Ovary (tissue), 9 donors: ENCODE measurements around the gene INPP5A. TPM values are rescaled to one million over a fixed set of nuclear protein-coding genes. Genes with fewer than 3 reads are reported as not detected.

ENCODE experiments used
- DNase-seq, 5 donors: peaks; one replicate each; pipeline ENCODE4 v3.0.0-alpha.2; 2019 to 2020
- H3K27ac ChIP-seq, 2 donors: fragments of 200-600 bp; one replicate each; pipeline versions ENCODE4 v1.5.1 to v1.8.0; 2019 to 2022
- H3K27me3 ChIP-seq: fragments of 200-600 bp; one replicate; pipeline ENCODE4 v1.8.0; 2022
- H3K36me3 ChIP-seq: fragments of 200-600 bp; sonication (generic); one replicate; pipeline ENCODE4 v1.5.1; 2019
- H3K4me1 ChIP-seq: one replicate; pipeline ENCODE4 v1.8.1; 2013; ENCODE audit warnings: mild to moderate bottlenecking, moderate library complexity; ENCODE audit not compliant: insufficient read depth
- H3K4me3 ChIP-seq: fragments of 200-600 bp; sonication (generic); one replicate; pipeline ENCODE4 v1.5.1; 2017
- H3K9me3 ChIP-seq, 2 donors: fragments of 200-600 bp in 1 of 2; sonication (generic) in 1 of 2; one replicate each; pipeline versions ENCODE4 v1.5.1 to v1.8.1; 2013 to 2019; ENCODE audit warnings: mild to moderate bottlenecking in 1 of 2, moderate library complexity in 1 of 2
- EP300 ChIP-seq: sonication (generic); formaldehyde crosslinking; IDR thresholded peaks from one replicate; pipeline ENCODE4 v1.6.1; 2017; ENCODE audit warnings: antibody characterized with exemption
- POLR2A ChIP-seq: fragments of 450-650 bp; IDR thresholded peaks from one replicate; pipeline ENCODE4 v1.6.1; 2017; ENCODE audit warnings: antibody characterized with exemption, mild to moderate bottlenecking, moderate library complexity
- WGBS, 3 donors: extraction: QIAGEN DNeasy Blood & Tissue Kit in 1 of 3; methylation state at CpG; one replicate each; pipeline versions ENCODE4 v1.1.5 to v1.1.7; 2013 to 2017; 5-methylcytosine and 5-hydroxymethylcytosine counted together
- intact Hi-C, 4 donors: fragments of 100-400 bp; cut with DNase I; formaldehyde crosslinking; loops; one replicate each; pipeline versions ENCODE4 v1.11.0 to v1.15.1; 2022 to 2023
- polyA plus RNA-seq, 2 donors: library from polyadenylated mRNA; stranded (reverse); fragments of 200-250 nt in 1 of 2; fragments of 350-450 nt in 1 of 2; fragmentation: Illumina TruSeq in 1 of 2; extraction: RNeasy Lipid Tissue Mini Kit (QIAGEN cat#74804) in 1 of 2; gene quantifications; one replicate each; pipeline ENCODE4 v1.2.3, GENCODE V29; 2013 to 2014
- total RNA-seq, 7 donors: library from RNA; depleted of rRNA in 2 of 7; stranded (reverse); fragments of >200 nt in 2 of 7; fragmentation: NEBNext Ultra II Directional in 3 of 7; extraction: Animal tissue kit (Norgen Biotek cat#: 25700) in 3 of 7; gene quantifications; one replicate each; pipeline versions ENCODE4 v1.1.0 to v1.2.4, GENCODE V29; 2016 to 2023
- TF ChIP-seq, protein P1 (sequence below), 3 donors: fragments of 450-650 bp in 2 of 3; fragments of 200-600 bp in 1 of 3; IDR thresholded peaks; one replicate each; pipeline versions ENCODE4 v1.5.1 to v1.8.0; 2016 to 2022; ENCODE audit warnings: antibody characterized with exemption in 3 of 3, mild to moderate bottlenecking in 1 of 3
- donor health status: DM: no; HTN: no; CAD: no; lungs with moderate emphysema.
- donor health status: DM: no; HTN: no; CAD: no.
- donor health status: Bipolar disorder and iron deficiency.
- donor health status: DM: yes; HTN: yes; CAD: no.
- donor health status: DM: no; HTN: no; CAD: no.
- donor health status: DM: yes; HTN: yes; CAD: no.

The INPP5A gene
- total and polyA plus RNA-seq, 9 donors = 19.8 to 41.2 (median 35.3) TPM

GRCh38 chr10:132543916-132544743 lies 6.5 kb downstream of the INPP5A start:
- Histone ChIP-seq H3K27ac (no peak overlapping the region), H3K36me3 (no peaks in the 10 kb centered on the region), H3K4me3 (peak overlapping the region; percentile 25), H3K27me3 (no peaks in the 10 kb centered on the region), H3K4me1 (peaks cover 23% of the 10 kb centered on the region), H3K9me3 (no peaks in the 10 kb centered on the region)
- TF ChIP-seq POLR2A = no peak
- 60 to 67% (median 66%) methylated on average over 28 of the region's 28 CpGs for WGBS, 3 donors
- DNase-seq = peak in 3 of 5 donors; percentile 13 to 29 (median 17)
- intact Hi-C loops = loop anchor here (5.0 to 10.0 kb wide), 5 partner anchors 71 to 319 kb away; partner anchors contain the start of gene NKX6-2 (in 1 of the 4)

DNA sequence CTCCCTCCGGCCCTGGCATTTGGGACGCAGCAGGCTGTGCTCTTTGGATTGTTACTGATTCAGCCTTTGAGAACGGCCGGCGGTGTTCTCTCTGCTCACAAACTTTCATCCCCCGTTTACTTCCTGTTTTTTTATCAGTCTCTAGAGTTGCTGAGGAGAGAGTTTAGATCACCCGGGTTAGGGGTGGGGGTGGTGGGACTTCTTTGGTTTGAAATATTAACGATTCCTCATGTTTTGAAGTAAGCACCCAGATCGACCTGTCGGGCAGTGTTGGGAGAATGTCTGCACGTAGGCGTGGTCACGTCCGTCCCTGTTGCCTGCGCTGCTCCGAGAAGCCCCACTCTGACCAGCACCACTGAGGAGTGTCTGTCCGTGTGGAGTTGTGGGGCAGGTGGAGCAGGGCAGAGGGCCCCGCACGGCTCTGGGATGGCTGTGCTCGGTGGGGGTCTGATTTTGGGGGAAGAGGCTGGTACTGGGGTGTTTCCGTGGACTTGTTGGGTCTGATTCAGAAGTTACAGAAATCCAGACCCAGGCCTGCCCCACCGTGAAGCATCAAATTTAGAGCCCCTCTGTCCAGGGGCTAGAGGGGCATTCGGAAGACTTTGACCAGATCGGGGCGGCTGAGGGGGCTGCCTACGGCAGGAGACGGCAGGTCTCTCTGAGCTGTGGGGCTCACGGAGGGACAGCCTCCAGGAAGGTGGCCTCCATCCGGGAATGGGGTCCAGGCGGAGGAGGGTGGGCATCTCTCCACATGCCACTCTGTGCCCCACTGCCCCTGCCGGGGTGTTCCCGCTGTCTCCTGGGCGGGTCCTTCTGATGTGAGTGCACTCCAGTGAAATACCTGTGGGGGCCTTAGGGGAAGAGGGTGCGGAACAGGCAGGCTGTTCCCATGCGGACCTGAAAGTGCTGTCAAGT lies 7.4 kb downstream of the INPP5A start:
- H3K27me3 ChIP-seq = no peaks in the 10 kb centered on the region
- 55 to 62% (median 57%) methylated on average over 35 of the region's 35 CpGs for WGBS, 3 donors
- H3K36me3 ChIP-seq = no peaks in the 10 kb centered on the region
- TF ChIP-seq EP300 (no peak), POLR2A (no peak)
- TF ChIP-seq, protein P1, sequence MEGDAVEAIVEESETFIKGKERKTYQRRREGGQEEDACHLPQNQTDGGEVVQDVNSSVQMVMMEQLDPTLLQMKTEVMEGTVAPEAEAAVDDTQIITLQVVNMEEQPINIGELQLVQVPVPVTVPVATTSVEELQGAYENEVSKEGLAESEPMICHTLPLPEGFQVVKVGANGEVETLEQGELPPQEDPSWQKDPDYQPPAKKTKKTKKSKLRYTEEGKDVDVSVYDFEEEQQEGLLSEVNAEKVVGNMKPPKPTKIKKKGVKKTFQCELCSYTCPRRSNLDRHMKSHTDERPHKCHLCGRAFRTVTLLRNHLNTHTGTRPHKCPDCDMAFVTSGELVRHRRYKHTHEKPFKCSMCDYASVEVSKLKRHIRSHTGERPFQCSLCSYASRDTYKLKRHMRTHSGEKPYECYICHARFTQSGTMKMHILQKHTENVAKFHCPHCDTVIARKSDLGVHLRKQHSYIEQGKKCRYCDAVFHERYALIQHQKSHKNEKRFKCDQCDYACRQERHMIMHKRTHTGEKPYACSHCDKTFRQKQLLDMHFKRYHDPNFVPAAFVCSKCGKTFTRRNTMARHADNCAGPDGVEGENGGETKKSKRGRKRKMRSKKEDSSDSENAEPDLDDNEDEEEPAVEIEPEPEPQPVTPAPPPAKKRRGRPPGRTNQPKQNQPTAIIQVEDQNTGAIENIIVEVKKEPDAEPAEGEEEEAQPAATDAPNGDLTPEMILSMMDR (IDR thresholded peaks at IDR 0.05) = no peak
- peak overlapping the region; percentile 25 for H3K4me3 ChIP-seq
- intact Hi-C loops = loop anchor here (5.0 to 10.0 kb wide), 6 partner anchors 70 to 320 kb away; partner anchors contain the start of gene NKX6-2 (in 1 of the 4)
- no peak overlapping the region for H3K27ac ChIP-seq
- DNase-seq = peak in 4 of 5 donors; percentile 8 to 31 (median 22)
- no peaks in the 10 kb centered on the region for H3K9me3 ChIP-seq
- H3K4me1 ChIP-seq = peaks cover 22% of the 10 kb centered on the region

DNA sequence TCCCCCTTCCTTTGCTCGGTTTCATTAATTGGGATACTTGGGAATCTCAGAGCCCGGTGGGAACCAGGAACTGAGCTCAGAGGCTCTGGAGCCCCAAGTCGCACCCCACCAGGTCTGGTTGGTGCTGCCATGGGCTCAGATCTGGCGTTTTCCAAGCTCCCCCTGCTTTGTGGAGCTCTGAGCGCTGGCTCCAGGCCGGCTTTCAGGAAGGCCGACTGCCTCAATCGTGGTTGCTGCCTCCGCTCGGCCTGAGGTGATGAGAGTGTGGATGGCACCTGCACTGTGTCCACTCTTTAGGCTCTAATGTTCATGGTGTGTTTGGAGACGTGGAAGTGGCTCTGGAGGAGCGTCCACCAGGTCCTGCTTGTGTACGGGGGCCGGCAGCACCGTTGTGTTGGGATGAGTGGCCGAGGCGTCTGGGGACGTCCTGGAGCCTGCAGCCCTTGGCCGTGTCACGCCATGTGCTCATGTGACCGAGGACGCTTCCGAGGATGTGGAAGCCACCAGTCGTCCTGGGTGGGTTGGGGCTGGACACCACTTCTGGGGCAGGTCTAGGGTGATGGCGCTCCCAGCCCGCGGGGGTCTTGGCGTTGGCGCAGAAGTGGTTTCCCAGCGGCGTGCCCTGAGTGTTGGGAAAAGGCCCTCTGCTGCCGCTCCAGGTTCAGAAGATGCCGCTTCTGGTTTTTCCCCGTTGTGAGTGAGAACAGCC lies 8.2 kb downstream of the INPP5A start:
- Histone ChIP-seq H3K4me3 (no peak overlapping the region), H3K27me3 (no peaks in the 10 kb centered on the region), H3K9me3 (no peaks in the 10 kb centered on the region), H3K36me3 (no peaks in the 10 kb centered on the region), H3K4me1 (peaks cover 25% of the 10 kb centered on the region), H3K27ac (no peak overlapping the region)
- DNase-seq = peak in 3 of 5 donors; percentile 17 to 32 (median 21)
- WGBS, 3 donors = 91 to 95% (median 91%) methylated on average over 34 of the region's 34 CpGs
- no peak for TF ChIP-seq EP300
- TF ChIP-seq, protein P1 (IDR thresholded peaks at IDR 0.05) = no peak
- intact Hi-C loops = loop anchor here in 3 of 4 donors (5.0 to 10.0 kb wide), 5 partner anchors 69 to 321 kb away; partner anchors contain the start of gene NKX6-2 (in 1 of the 3)

DNA sequence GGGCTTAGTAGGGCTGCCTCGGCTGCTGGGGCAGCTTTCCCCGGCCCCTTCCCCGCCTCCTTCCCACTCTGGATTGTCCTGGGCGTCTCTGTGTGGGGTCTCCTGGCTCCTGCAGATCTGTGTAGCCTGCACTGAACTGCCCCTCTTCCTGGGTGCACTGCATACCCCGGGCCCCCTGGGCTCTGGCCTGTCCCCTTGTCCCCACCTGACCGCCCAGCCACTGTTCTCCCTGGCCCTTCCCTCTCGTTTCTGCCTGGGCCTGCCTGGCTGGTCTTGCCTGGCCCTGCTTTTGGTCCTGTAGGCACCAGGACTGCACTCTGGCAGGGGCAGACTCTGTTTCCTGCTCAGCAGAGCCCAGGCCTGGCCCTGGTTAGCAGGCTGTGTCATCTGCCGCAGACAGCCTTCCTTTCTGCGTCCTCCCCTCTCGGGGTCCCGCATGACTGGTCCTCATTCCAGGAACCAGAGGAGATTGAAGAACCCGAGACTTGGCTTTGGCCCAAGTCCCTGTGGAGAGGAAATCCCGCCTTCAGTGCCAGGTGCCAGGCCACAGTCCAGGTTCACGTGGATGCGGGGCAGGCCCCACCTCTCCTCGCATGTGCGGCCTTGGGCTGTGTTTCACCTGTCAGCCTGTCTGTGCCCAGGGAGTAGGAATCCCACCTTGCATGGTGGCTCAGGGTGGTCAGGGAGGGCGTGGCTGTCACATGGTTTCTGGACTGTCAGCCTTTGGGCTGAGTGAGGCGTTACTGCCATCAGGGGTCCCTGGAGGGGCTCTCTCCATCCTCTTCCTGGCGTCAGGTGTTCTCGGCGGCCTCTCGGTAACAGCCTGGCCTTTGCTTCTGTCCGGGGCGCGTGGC lies 9.2 kb downstream of the INPP5A start:
- Histone ChIP-seq H3K4me3 (no peak overlapping the region), H3K27ac (no peak overlapping the region), H3K4me1 (peaks cover 26% of the 10 kb centered on the region), H3K9me3 (no peaks in the 10 kb centered on the region), H3K27me3 (no peaks in the 10 kb centered on the region), H3K36me3 (no peaks in the 10 kb centered on the region)
- WGBS, 3 donors = 84 to 87% (median 86%) methylated on average over 23 to 26 of the region's 26 CpGs
- peak in 3 of 5 donors; percentile 19 to 39 (median 26) for DNase-seq
- TF ChIP-seq POLR2A (no peak), EP300 (no peak)
- TF ChIP-seq, protein P1 (IDR thresholded peaks at IDR 0.05) = no peak
- intact Hi-C loops = loop anchor here in 3 of 4 donors (5.0 to 10.0 kb wide), 5 partner anchors 68 to 322 kb away; partner anchors contain the start of gene NKX6-2 (in 1 of the 3)
